ENCODE measurements around the gene NUP214.
"Not testable (repeated sequence)": the region's sequence is repeated elsewhere in the genome, so short reads cannot be mapped to it uniquely, and the experiment has no call there.

Gene NUP214

DNA sequence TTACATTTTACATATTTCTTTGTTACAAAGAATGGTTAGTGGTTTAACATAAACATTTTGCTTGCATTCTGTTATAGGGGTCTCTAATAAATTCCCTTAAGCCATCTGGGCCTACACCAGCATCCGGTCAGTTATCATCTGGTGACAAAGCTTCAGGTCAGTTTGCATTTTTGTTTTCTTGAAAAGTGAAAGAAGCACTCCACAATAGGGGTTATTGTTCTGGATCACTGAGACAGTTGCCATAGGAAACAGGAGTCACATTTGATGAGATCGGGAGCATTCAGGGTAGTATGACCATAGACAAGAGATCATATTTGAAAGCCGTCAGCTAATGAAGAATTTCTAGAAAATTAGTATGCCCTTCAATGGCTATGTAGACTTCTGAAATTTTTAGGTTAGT, 63.6 kb downstream of the NUP214 start:
- peaks cover 21% of the 10 kb centered on the region; the same call in 1 of the 2 replicates for H3K36me3 ChIP-seq (ENCODE audit: low read length)

DNA sequence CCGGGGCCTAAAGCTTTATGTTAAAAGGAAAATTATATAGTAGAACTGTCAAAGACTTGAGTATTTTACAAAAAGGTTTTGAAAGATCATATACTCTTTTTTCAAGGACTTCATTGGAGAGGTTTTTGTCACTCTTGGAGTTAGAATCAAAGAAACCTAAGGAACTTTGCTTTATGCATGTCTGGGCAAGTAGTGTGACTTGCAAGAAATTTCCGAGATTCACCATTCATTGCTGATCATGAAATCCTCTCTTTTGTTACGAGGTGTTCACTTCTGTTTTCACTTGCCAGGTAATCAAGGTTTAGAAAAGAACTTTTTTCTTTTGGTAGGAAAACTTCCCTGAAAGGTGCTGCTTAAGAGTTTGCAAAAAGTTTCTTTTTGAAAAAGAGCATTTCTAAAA, 64.8 kb downstream of the NUP214 start:
- Histone ChIP-seq H4K20me1 (ENCODE audit: low read depth, low read length) (no peaks in the 10 kb centered on the region), H3K27ac (ENCODE audit: low read depth, low read length) (no peak overlapping the region), H2AFZ (ENCODE audit: low read depth, low read length, severe bottlenecking) (no peak overlapping the region), H3K9ac (ENCODE audit: low read length) (no peak overlapping the region), H3K36me3 (ENCODE audit: low read length) (peaks cover 21% of the 10 kb centered on the region; the same call in 1 of the 2 replicates), H3K9me3 (ENCODE audit: insufficient read depth, low read length) (no peaks in the 10 kb centered on the region), H3K4me3 (ENCODE audit: insufficient read depth, low read length, poor library complexity, severe bottlenecking) (no peak overlapping the region), H3K4me2 (ENCODE audit: low read depth, low read length, poor library complexity, severe bottlenecking) (no peak overlapping the region), H3K79me2 (ENCODE audit: insufficient read depth, low read length) (no peaks in the 10 kb centered on the region), H3F3A (ENCODE audit: insufficient read depth) (no peaks in the 10 kb centered on the region), H3K27me3 (ENCODE audit: low read length) (no peaks in the 10 kb centered on the region), H3K9me2 (replicated peaks; ENCODE audit: insufficient read depth, low read length) (no peaks in the 10 kb centered on the region)
- TF ChIP-seq, protein P1, sequence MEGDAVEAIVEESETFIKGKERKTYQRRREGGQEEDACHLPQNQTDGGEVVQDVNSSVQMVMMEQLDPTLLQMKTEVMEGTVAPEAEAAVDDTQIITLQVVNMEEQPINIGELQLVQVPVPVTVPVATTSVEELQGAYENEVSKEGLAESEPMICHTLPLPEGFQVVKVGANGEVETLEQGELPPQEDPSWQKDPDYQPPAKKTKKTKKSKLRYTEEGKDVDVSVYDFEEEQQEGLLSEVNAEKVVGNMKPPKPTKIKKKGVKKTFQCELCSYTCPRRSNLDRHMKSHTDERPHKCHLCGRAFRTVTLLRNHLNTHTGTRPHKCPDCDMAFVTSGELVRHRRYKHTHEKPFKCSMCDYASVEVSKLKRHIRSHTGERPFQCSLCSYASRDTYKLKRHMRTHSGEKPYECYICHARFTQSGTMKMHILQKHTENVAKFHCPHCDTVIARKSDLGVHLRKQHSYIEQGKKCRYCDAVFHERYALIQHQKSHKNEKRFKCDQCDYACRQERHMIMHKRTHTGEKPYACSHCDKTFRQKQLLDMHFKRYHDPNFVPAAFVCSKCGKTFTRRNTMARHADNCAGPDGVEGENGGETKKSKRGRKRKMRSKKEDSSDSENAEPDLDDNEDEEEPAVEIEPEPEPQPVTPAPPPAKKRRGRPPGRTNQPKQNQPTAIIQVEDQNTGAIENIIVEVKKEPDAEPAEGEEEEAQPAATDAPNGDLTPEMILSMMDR (IDR thresholded peaks at IDR 0.05; ENCODE audit: insufficient read depth, low read length, poor library complexity, severe bottlenecking) = no peak
- no peak for TF ChIP-seq EZH2phosphoT487 (conservative IDR thresholded peaks at IDR 0.05; ENCODE audit: low read length)

More for the DNA sequence above, 63.6 kb downstream of the NUP214 start:
- no peak overlapping the region for H2AFZ ChIP-seq (ENCODE audit: low read depth, low read length, severe bottlenecking)
- H3K9me3 ChIP-seq (ENCODE audit: insufficient read depth, low read length) = no peaks in the 10 kb centered on the region
- H3K27ac ChIP-seq (ENCODE audit: low read depth, low read length) = no peak overlapping the region
- no peaks in the 10 kb centered on the region for H3F3A ChIP-seq (ENCODE audit: insufficient read depth)
- TF ChIP-seq EZH2phosphoT487 (conservative IDR thresholded peaks at IDR 0.05; ENCODE audit: low read length) = no peak
- TF ChIP-seq, protein P1 (IDR thresholded peaks at IDR 0.05; ENCODE audit: insufficient read depth, low read length, poor library complexity, severe bottlenecking) = no peak
- H3K4me2 ChIP-seq (ENCODE audit: low read depth, low read length, poor library complexity, severe bottlenecking) = no peak overlapping the region
- H3K9ac ChIP-seq (ENCODE audit: low read length) = no peak overlapping the region
- no peaks in the 10 kb centered on the region for H4K20me1 ChIP-seq (ENCODE audit: low read depth, low read length)
- no peaks in the 10 kb centered on the region for H3K27me3 ChIP-seq (ENCODE audit: low read length)
- no peaks in the 10 kb centered on the region for H3K79me2 ChIP-seq (ENCODE audit: insufficient read depth, low read length)
- H3K4me3 ChIP-seq (ENCODE audit: insufficient read depth, low read length, poor library complexity, severe bottlenecking) = no peak overlapping the region
- H3K9me2 ChIP-seq (replicated peaks; ENCODE audit: insufficient read depth, low read length) = no peaks in the 10 kb centered on the region

DNA sequence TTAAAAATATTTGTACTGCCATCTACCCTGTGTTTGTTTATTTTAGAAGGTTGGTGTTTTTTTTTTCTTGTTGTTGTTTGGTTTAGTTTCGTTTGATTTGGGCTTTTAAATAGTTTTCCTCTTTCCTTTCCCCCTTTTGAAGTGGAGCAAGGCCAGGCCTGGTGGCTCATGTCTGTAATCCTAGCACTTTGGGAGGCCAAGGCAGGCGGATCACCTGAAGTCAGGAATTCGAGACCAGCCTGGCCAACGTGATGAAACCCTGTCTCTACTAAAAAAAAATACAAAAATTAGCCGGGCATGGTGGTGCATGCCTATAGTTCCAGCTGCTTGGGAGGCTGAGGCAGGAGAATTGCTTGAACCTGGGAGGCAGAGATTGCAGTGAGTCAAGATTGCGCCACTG, 65.6 kb downstream of the NUP214 start:
- H2AFZ ChIP-seq (ENCODE audit: low read depth, low read length, severe bottlenecking); H3K4me2 ChIP-seq (ENCODE audit: low read depth, low read length, poor library complexity, severe bottlenecking); H3K27me3 ChIP-seq (ENCODE audit: low read length); H3K79me2 ChIP-seq (ENCODE audit: insufficient read depth, low read length); H3K27ac ChIP-seq (ENCODE audit: low read depth, low read length); H3K9me2 ChIP-seq (replicated peaks; ENCODE audit: insufficient read depth, low read length); H3K9me3 ChIP-seq (ENCODE audit: insufficient read depth, low read length); H3K9ac ChIP-seq (ENCODE audit: low read length); H3K4me3 ChIP-seq (ENCODE audit: insufficient read depth, low read length, poor library complexity, severe bottlenecking); H4K20me1 ChIP-seq (ENCODE audit: low read depth, low read length); H3F3A ChIP-seq (ENCODE audit: insufficient read depth): not testable (repeated sequence)
- peaks cover 21% of the 10 kb centered on the region; the same call in 1 of the 2 replicates for H3K36me3 ChIP-seq (ENCODE audit: low read length)

DNA sequence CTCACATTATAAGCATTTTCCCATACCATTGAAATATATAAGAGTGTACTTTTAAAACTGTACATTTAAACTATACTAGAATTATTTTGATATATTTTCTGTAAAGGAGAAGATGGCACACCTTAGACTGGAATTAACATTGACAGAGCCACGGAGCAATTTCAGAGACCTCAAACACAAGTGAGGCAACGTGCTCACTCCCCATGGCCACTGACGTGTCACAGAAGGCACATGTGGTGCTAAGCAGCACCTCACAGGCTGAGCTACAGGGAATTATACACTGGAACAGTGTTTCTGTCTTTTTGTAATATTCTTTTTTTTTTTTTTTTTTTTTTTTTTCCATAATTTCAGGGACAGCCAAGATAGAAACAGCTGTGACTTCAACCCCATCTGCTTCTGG, 66.5 kb downstream of the NUP214 start:
- no peak overlapping the region for H3K9ac ChIP-seq (ENCODE audit: low read length)
- no peak overlapping the region for H2AFZ ChIP-seq (ENCODE audit: low read depth, low read length, severe bottlenecking)
- no peaks in the 10 kb centered on the region for H3K9me3 ChIP-seq (ENCODE audit: insufficient read depth, low read length)
- H3F3A ChIP-seq (ENCODE audit: insufficient read depth) = no peaks in the 10 kb centered on the region
- H3K79me2 ChIP-seq (ENCODE audit: insufficient read depth, low read length) = no peaks in the 10 kb centered on the region
- no peak overlapping the region for H3K27ac ChIP-seq (ENCODE audit: low read depth, low read length)
- no peak for TF ChIP-seq EZH2phosphoT487 (conservative IDR thresholded peaks at IDR 0.05; ENCODE audit: low read length)
- TF ChIP-seq, protein P1 (IDR thresholded peaks at IDR 0.05; ENCODE audit: insufficient read depth, low read length, poor library complexity, severe bottlenecking) = no peak
- no peak overlapping the region for H3K4me3 ChIP-seq (ENCODE audit: insufficient read depth, low read length, poor library complexity, severe bottlenecking)
- H3K27me3 ChIP-seq (ENCODE audit: low read length) = no peaks in the 10 kb centered on the region
- H3K9me2 ChIP-seq (replicated peaks; ENCODE audit: insufficient read depth, low read length) = no peaks in the 10 kb centered on the region
- H3K36me3 ChIP-seq (ENCODE audit: low read length) = peaks cover 26% of the 10 kb centered on the region; the same call in 1 of the 2 replicates
- no peak overlapping the region for H3K4me2 ChIP-seq (ENCODE audit: low read depth, low read length, poor library complexity, severe bottlenecking)
- no peaks in the 10 kb centered on the region for H4K20me1 ChIP-seq (ENCODE audit: low read depth, low read length)

Measured in SU-DHL-6 (cell line).